Naive thymus-derived CD4-positive, alpha-beta T cell (primary cell): Measurements from ENCODE around the gene TMPRSS11B. TPM values are rescaled to one million over a fixed set of nuclear protein-coding genes. Genes with fewer than 3 reads are reported as not detected.
A peak's percentile ranks its signal among the peaks of the same experiment; 100 is the strongest.
"Not testable (repeated sequence)": the region's sequence is repeated elsewhere in the genome, so short reads cannot be mapped to it uniquely, and the experiment has no call there.

ENCODE experiments used
- ATAC-seq: fragments of 150-1000 bp; cut with Tn5 transposase; 2 replicates; pipeline ENCODE4 v1.10.0; 2021; ENCODE audit warnings: mild to moderate bottlenecking, moderate library complexity
- CTCF ChIA-PET: fragments of 350-600 bp; sonication (Branson Sonifier 250); formaldehyde crosslinking; loops from one replicate; lab custom pipeline; 2021; ENCODE audit warnings: antibody characterized with exemption; lab: Charles Lee
- POLR2A ChIA-PET: fragments of 350-600 bp; sonication (Branson Sonifier 250); formaldehyde crosslinking; loops from one replicate; lab custom pipeline; 2021; ENCODE audit warnings: antibody characterized with exemption, inconsistent platforms; lab: Charles Lee
- DNase-seq, 9 donors: peaks; one replicate each; pipeline versions ENCODE4 v3.0.0 to v3.0.0-alpha.2; 2020 to 2022; ENCODE audit warnings: mixed read lengths in 1 of 9
- H3K27ac ChIP-seq: one replicate; pipeline ENCODE4 v1.7.0; 2013; ENCODE audit warnings: mild to moderate bottlenecking, low read depth, low read length, moderate library complexity
- H3K27me3 ChIP-seq, 2 donors: one replicate each; pipeline ENCODE4 v1.7.0; 2013; ENCODE audit warnings: low read length in 2 of 2, mild to moderate bottlenecking in 2 of 2, moderate library complexity in 2 of 2; ENCODE audit not compliant: control insufficient read depth in 2 of 2, insufficient read depth in 2 of 2
- H3K36me3 ChIP-seq, 3 experiments: 1 replicate in 2 of 3; 2 replicates in 1 of 3; pipeline ENCODE4 v1.7.0; 2013; ENCODE audit warnings: low read length in 3 of 3, mild to moderate bottlenecking in 3 of 3, moderate library complexity in 1 of 3; ENCODE audit not compliant: insufficient read depth in 3 of 3, control insufficient read depth in 2 of 3
- H3K4me1 ChIP-seq, 2 donors: one replicate each; pipeline ENCODE4 v1.7.0; 2013; ENCODE audit warnings: low read length in 2 of 2, mild to moderate bottlenecking in 2 of 2, moderate library complexity in 1 of 2; ENCODE audit not compliant: control insufficient read depth in 2 of 2, insufficient read depth in 2 of 2
- H3K4me3 ChIP-seq: 2 replicates; pipeline ENCODE4 v1.7.0; 2013; ENCODE audit warnings: mild to moderate bottlenecking, low read length
- H3K9me3 ChIP-seq, 3 experiments: 1 replicate in 2 of 3; 2 replicates in 1 of 3; pipeline ENCODE4 v1.7.0; 2013; ENCODE audit warnings: low read length in 3 of 3; ENCODE audit not compliant: control insufficient read depth in 2 of 3
- H3K27ac Mint-ChIP-seq, 9 donors: one replicate each; pipeline ENCODE4 v1.8.0; 2020 to 2022; ENCODE audit warnings: mixed read lengths in 9 of 9, mild to moderate bottlenecking in 8 of 9, moderate library complexity in 5 of 9, inconsistent platforms in 2 of 9
- H3K27me3 Mint-ChIP-seq, 5 donors: one replicate each; pipeline ENCODE4 v1.8.0; 2021 to 2022; ENCODE audit warnings: mixed read lengths in 5 of 5, mild to moderate bottlenecking in 1 of 5
- H3K36me3 Mint-ChIP-seq, 5 donors: one replicate each; pipeline ENCODE4 v1.8.0; 2020 to 2022; ENCODE audit warnings: mixed read lengths in 5 of 5, mild to moderate bottlenecking in 3 of 5, inconsistent platforms in 1 of 5
- H3K4me1 Mint-ChIP-seq, 7 donors: one replicate each; pipeline ENCODE4 v1.8.0; 2020 to 2022; ENCODE audit warnings: mixed read lengths in 7 of 7, mild to moderate bottlenecking in 3 of 7, inconsistent platforms in 1 of 7
- H3K4me3 Mint-ChIP-seq, 10 donors: one replicate each; pipeline ENCODE4 v1.8.0; 2020 to 2022; ENCODE audit warnings: mild to moderate bottlenecking in 10 of 10, mixed read lengths in 10 of 10, moderate library complexity in 6 of 10, inconsistent platforms in 2 of 10
- H3K9me3 Mint-ChIP-seq, 11 donors: one replicate each; pipeline ENCODE4 v1.8.0; 2020 to 2022; ENCODE audit warnings: mixed read lengths in 11 of 11, mild to moderate bottlenecking in 4 of 11, inconsistent platforms in 1 of 11, moderate library complexity in 1 of 11
- intact Hi-C, 2 donors: fragments of 100-400 bp; cut with micrococcal nuclease; formaldehyde crosslinking; loops; one replicate each; pipeline ENCODE4 v1.15.1; 2023
- polyA plus RNA-seq, 2 donors: library from polyadenylated mRNA; unstranded; fragments of 300-500 nt; fragmentation: Illumina TruSeq; gene quantifications; one replicate each; pipeline ENCODE4 v1.2.3, GENCODE V29; 2021
- total RNA-seq, 6 experiments: library from RNA in 5 of 6; stranded (reverse) in 5 of 6; gene quantifications; 1 replicate in 5 of 6; 2 replicates in 1 of 6; pipeline ENCODE4 v1.2.3 and lab custom pipeline; 2021 to 2026

Gene TMPRSS11B
- total and polyA plus RNA-seq, 7 experiments from 2014 or later: not detected

- H3K27ac ChIP-seq, H3K9me3 ChIP-seq, H3K9me3 Mint-ChIP-seq, H3K27ac Mint-ChIP-seq, DNase-seq, H3K4me3 ChIP-seq, H3K27me3 ChIP-seq, intact Hi-C loops, H3K27me3 Mint-ChIP-seq, ATAC-seq, H3K4me1 ChIP-seq, H3K36me3 ChIP-seq, CTCF ChIA-PET, POLR2A ChIA-PET, H3K4me1 Mint-ChIP-seq, H3K36me3 Mint-ChIP-seq, H3K4me3 Mint-ChIP-seq: not testable (repeated sequence)
These were observed 36.6 kb upstream of the TMPRSS11B start for GRCh38 chr4:68281796-68282740.

- Mint-ChIP-seq H3K4me1 (no peaks in the 10 kb centered on the region), H3K4me3 (no peak overlapping the region), H3K27me3 (peaks cover 0 to 12% (median 11%) of the 10 kb centered on the region in 5 donors), H3K9me3 (no peaks in the 10 kb centered on the region), H3K27ac (no peak overlapping the region), H3K36me3 (no peaks in the 10 kb centered on the region)
- CTCF ChIA-PET: interaction anchor here (1.0 kb wide), 1 partner anchor 98 kb away, joined by 3 read pairs; no protein-coding TSS in a partner anchor
- Histone ChIP-seq H3K9me3 (no peaks in the 10 kb centered on the region), H3K4me1 (no peaks in the 10 kb centered on the region), H3K36me3 (no peaks in the 10 kb centered on the region), H3K4me3 (no peak overlapping the region), H3K27me3 (no peaks in the 10 kb centered on the region), H3K27ac (no peak overlapping the region)
- intact Hi-C loops: no loop called here
- ATAC-seq (no peak), DNase-seq (no peak)
- POLR2A ChIA-PET: no interaction called here
These were observed 32.5 kb upstream of the TMPRSS11B start for GRCh38 chr4:68278029-68278428.

- POLR2A ChIA-PET: no interaction called here
- Histone ChIP-seq H3K9me3 (no peaks in the 10 kb centered on the region), H3K4me3 (no peak overlapping the region), H3K27me3 (no peaks in the 10 kb centered on the region), H3K4me1 (no peaks in the 10 kb centered on the region), H3K27ac (no peak overlapping the region), H3K36me3 (no peaks in the 10 kb centered on the region)
- Mint-ChIP-seq H3K36me3 (no peaks in the 10 kb centered on the region), H3K27ac (no peak overlapping the region), H3K4me3 (no peak overlapping the region), H3K27me3 (peaks cover 0 to 16% (median 11%) of the 10 kb centered on the region in 5 donors), H3K4me1 (no peaks in the 10 kb centered on the region), H3K9me3 (no peaks in the 10 kb centered on the region)
- DNase-seq: no peak
- no peak for ATAC-seq
- CTCF ChIA-PET: interaction anchor here (1.0 kb wide), 1 partner anchor 98 kb away, joined by 3 read pairs; no protein-coding TSS in a partner anchor
- intact Hi-C loops: no loop called here
These were observed 32.1 kb upstream of the TMPRSS11B start for GRCh38 chr4:68277627-68278026.

- POLR2A ChIA-PET: no interaction called here
- Mint-ChIP-seq H3K27ac (no peak overlapping the region), H3K4me3 (no peak overlapping the region), H3K27me3 (peaks cover 0 to 16% (median 13%) of the 10 kb centered on the region in 5 donors), H3K9me3 (no peaks in the 10 kb centered on the region), H3K36me3 (no peaks in the 10 kb centered on the region), H3K4me1 (peaks cover 0 to 8% (median 0%) of the 10 kb centered on the region in 7 donors)
- intact Hi-C loops: loop anchor here (1.0 to 5.0 kb wide), 7 partner anchors 103 to 1609 kb away; no protein-coding TSS in a partner anchor
- Histone ChIP-seq H3K9me3 (no peaks in the 10 kb centered on the region), H3K36me3 (no peaks in the 10 kb centered on the region), H3K27me3 (no peaks in the 10 kb centered on the region), H3K4me3 (no peak overlapping the region), H3K27ac (no peak overlapping the region), H3K4me1 (no peaks in the 10 kb centered on the region)
- CTCF ChIA-PET: interaction anchor here (1.1 to 2.5 kb wide), 3 partner anchors 11 to 105 kb away, joined by 3 to 52 read pairs (median 3); no protein-coding TSS in a partner anchor
- ATAC-seq (no peak), DNase-seq (no peak)
These were observed 27.4 kb upstream of the TMPRSS11B start for GRCh38 chr4:68272860-68273259.

GRCh38 chr4:68272380-68272779, 26.9 kb upstream of the TMPRSS11B start:
- ATAC-seq: no peak
- CTCF ChIA-PET: interaction anchor here (0.8 to 2.5 kb wide), 6 partner anchors 10 to 161 kb away, joined by 3 to 52 read pairs (median 3); no protein-coding TSS in a partner anchor
- no peak overlapping the region for H3K27ac ChIP-seq

GRCh38 chr4:68271851-68272357, 26.4 kb upstream of the TMPRSS11B start:
- H3K27me3 Mint-ChIP-seq: peaks cover 0 to 16% (median 10%) of the 10 kb centered on the region in 5 donors
- ATAC-seq: peak; percentile 75
- POLR2A ChIA-PET: interaction anchor here (0.6 kb wide), 1 partner anchor 79 kb away, joined by 3 read pairs; no protein-coding TSS in a partner anchor

More at GRCh38 chr4:68272380-68272779, 26.9 kb upstream of the TMPRSS11B start:
- Mint-ChIP-seq H3K27me3 (peaks cover 0 to 16% (median 13%) of the 10 kb centered on the region in 5 donors), H3K27ac (no peak overlapping the region), H3K4me3 (peak overlapping the region in 6 of 10 donors; percentile 18 to 57 (median 38)), H3K36me3 (no peaks in the 10 kb centered on the region), H3K9me3 (no peaks in the 10 kb centered on the region), H3K4me1 (peaks cover 0 to 12% (median 0%) of the 10 kb centered on the region in 7 donors)
- no peak for DNase-seq
- Histone ChIP-seq H3K4me1 (no peaks in the 10 kb centered on the region), H3K4me3 (no peak overlapping the region), H3K36me3 (no peaks in the 10 kb centered on the region), H3K9me3 (no peaks in the 10 kb centered on the region), H3K27me3 (no peaks in the 10 kb centered on the region)
- POLR2A ChIA-PET: no interaction called here
- intact Hi-C loops: loop anchor here (1.0 to 5.0 kb wide), 7 partner anchors 104 to 1610 kb away; no protein-coding TSS in a partner anchor

More at GRCh38 chr4:68271851-68272357, 26.4 kb upstream of the TMPRSS11B start:
- Histone ChIP-seq H3K4me1 (no peaks in the 10 kb centered on the region), H3K4me3 (no peak overlapping the region), H3K9me3 (no peaks in the 10 kb centered on the region), H3K27me3 (no peaks in the 10 kb centered on the region), H3K36me3 (no peaks in the 10 kb centered on the region), H3K27ac (no peak overlapping the region)
- Mint-ChIP-seq H3K4me3 (peak overlapping the region in 9 of 10 donors; percentile 18 to 57 (median 43)), H3K27ac (no peak overlapping the region), H3K9me3 (no peaks in the 10 kb centered on the region), H3K4me1 (peaks cover 0 to 12% (median 0%) of the 10 kb centered on the region in 7 donors), H3K36me3 (no peaks in the 10 kb centered on the region)
- intact Hi-C loops: loop anchor here (1.0 to 5.0 kb wide), 8 partner anchors 104 to 1610 kb away; no protein-coding TSS in a partner anchor
- DNase-seq: peak in 6 of 9 donors; percentile 11 to 53 (median 40)
- CTCF ChIA-PET: interaction anchor here (0.6 to 2.5 kb wide), 7 partner anchors 10 to 334 kb away, joined by 3 to 52 read pairs (median 3); no protein-coding TSS in a partner anchor
